ENCODE results near the gene CHCHD6.

The CHCHD6 gene

GRCh38 chr3:126948980-126949535 is 245.0 kb downstream of the CHCHD6 start:
- peaks cover 2% of the 10 kb centered on the region; the same call in 1 of the 2 replicates for H3K36me3 ChIP-seq (ENCODE audit: insufficient read depth, low read length)
- no peaks in the 10 kb centered on the region for H3K4me1 ChIP-seq (ENCODE audit: insufficient read depth, low read length)
- H3K9me3 ChIP-seq (ENCODE audit: control insufficient read depth, insufficient read depth, low read length): no peaks in the 10 kb centered on the region
- H3K9ac ChIP-seq (ENCODE audit: low read depth, low read length): no peak overlapping the region

DNA sequence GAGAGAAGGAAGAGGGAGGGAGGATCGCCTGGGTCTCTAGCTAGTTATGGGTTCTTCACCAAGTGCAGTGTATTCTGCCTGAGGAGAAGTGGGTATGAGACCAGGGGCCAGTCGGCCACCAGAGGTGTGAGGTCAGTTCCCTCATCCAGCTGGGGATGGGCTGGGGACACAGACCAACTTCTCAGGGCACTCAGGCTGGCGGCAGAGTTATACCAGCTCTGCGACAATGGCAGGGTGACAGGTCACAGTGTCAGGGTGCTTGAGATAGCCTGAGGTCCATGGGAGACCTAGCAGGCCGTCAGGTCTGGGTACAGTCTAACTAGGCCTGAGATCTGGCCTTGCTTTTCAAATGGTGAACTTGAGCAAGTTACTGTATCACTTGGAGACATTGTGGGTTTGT is 247.5 kb downstream of the CHCHD6 start:
- peaks cover 2% of the 10 kb centered on the region; the same call in 1 of the 2 replicates for H3K36me3 ChIP-seq (ENCODE audit: insufficient read depth, low read length)
- H3K9me3 ChIP-seq (ENCODE audit: control insufficient read depth, insufficient read depth, low read length): no peaks in the 10 kb centered on the region
- H3K9ac ChIP-seq (ENCODE audit: low read depth, low read length): no peak overlapping the region
- H3K4me1 ChIP-seq (ENCODE audit: insufficient read depth, low read length): no peaks in the 10 kb centered on the region

GRCh38 chr3:126952261-126952982 is 248.4 kb downstream of the CHCHD6 start:
- Histone ChIP-seq H3K36me3 (ENCODE audit: insufficient read depth, low read length) (peaks cover 2% of the 10 kb centered on the region; the same call in 1 of the 2 replicates), H3K4me1 (ENCODE audit: insufficient read depth, low read length) (no peaks in the 10 kb centered on the region), H3K9me3 (ENCODE audit: control insufficient read depth, insufficient read depth, low read length) (no peaks in the 10 kb centered on the region), H3K9ac (ENCODE audit: low read depth, low read length) (no peak overlapping the region)

GRCh38 chr3:126952983-126953660 is 249.1 kb downstream of the CHCHD6 start:
- H3K9me3 ChIP-seq (ENCODE audit: control insufficient read depth, insufficient read depth, low read length): no peaks in the 10 kb centered on the region

DNA sequence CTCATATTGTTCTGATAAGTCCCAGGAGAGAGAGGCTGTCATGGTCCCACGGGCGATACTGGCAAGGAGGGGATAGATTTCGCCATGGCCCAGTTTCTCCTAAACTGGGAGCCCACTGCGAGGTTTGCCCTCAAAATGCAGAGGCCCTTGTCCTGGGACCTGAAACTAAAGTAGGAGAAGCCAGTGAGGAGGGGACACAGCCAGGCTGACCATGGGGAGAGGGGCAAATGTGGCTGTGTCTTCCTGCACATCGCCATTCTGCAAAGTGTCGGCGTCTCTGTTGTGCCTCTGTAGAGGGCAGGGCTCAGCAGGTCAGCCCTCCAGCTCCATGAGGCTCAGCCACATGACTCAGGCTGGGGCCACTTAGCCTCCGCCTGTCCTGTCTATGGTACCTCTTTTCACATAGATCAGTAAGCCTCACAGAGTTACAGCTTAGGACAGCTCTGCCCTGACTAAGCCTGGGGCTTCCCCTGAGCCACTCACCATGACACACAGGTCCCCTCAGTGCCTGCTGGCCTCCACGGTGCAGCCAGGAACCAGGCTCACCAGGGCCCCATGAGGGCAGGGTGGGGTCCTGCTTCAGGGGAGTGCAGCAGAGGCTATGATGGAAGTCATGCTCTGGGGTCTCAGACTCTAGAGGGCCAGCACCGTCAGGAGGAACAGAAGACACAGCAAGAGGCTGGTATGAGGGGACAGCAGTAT is 250.3 kb downstream of the CHCHD6 start:
- Histone ChIP-seq H3K9me3 (ENCODE audit: control insufficient read depth, insufficient read depth, low read length) (no peaks in the 10 kb centered on the region), H3K4me1 (ENCODE audit: insufficient read depth, low read length) (no peaks in the 10 kb centered on the region), H3K9ac (ENCODE audit: low read depth, low read length) (no peak overlapping the region), H3K36me3 (ENCODE audit: insufficient read depth, low read length) (peaks cover 2% of the 10 kb centered on the region; the same call in 1 of the 2 replicates)

More at GRCh38 chr3:126952983-126953660, 249.1 kb downstream of the CHCHD6 start:
- H3K9ac ChIP-seq (ENCODE audit: low read depth, low read length): no peak overlapping the region
- peaks cover 2% of the 10 kb centered on the region; the same call in 1 of the 2 replicates for H3K36me3 ChIP-seq (ENCODE audit: insufficient read depth, low read length)
- H3K4me1 ChIP-seq (ENCODE audit: insufficient read depth, low read length): no peaks in the 10 kb centered on the region

GRCh38 chr3:126955004-126955790 is 251.2 kb downstream of the CHCHD6 start:
- Histone ChIP-seq H3K9me3 (ENCODE audit: control insufficient read depth, insufficient read depth, low read length) (no peaks in the 10 kb centered on the region), H3K4me1 (ENCODE audit: insufficient read depth, low read length) (peaks cover 4% of the 10 kb centered on the region; the same call in 1 of the 2 replicates), H3K9ac (ENCODE audit: low read depth, low read length) (no peak overlapping the region), H3K36me3 (ENCODE audit: insufficient read depth, low read length) (no peaks in the 10 kb centered on the region)

DNA sequence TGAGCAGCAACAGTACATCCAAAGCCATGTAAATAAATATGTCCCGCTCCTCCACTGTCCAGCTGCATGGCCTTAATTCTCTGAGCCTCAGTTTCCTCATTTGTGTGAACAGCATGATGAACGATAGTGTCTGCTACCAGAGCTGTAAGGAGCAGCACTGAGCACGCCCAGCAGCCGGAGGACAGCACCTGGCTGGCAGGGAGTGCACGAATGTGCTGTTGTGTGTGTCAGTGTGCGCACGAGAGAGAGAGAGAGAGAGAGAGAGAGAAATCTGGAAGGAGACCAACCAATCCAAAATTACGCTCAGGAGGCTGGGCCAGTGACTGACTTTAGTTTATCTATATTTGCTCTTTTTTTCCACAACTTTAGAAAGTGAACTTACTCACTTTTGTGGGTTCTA is 252.3 kb downstream of the CHCHD6 start:
- H3K9me3 ChIP-seq (ENCODE audit: control insufficient read depth, insufficient read depth, low read length): no peaks in the 10 kb centered on the region
- no peaks in the 10 kb centered on the region for H3K36me3 ChIP-seq (ENCODE audit: insufficient read depth, low read length)
- peaks cover 12% of the 10 kb centered on the region for H3K4me1 ChIP-seq (ENCODE audit: insufficient read depth, low read length)
- H3K9ac ChIP-seq (ENCODE audit: low read depth, low read length): no peak overlapping the region

- Histone ChIP-seq H3K9me3 (ENCODE audit: control insufficient read depth, insufficient read depth, low read length) (no peaks in the 10 kb centered on the region), H3K9ac (ENCODE audit: low read depth, low read length) (no peak overlapping the region), H3K36me3 (ENCODE audit: insufficient read depth, low read length) (no peaks in the 10 kb centered on the region), H3K4me1 (ENCODE audit: insufficient read depth, low read length) (peaks cover 14% of the 10 kb centered on the region)
These were observed 253.0 kb downstream of the CHCHD6 start for GRCh38 chr3:126956866-126957650.

GRCh38 chr3:126957776-126958637 is 254.0 kb downstream of the CHCHD6 start:
- Histone ChIP-seq H3K9me3 (ENCODE audit: control insufficient read depth, insufficient read depth, low read length) (no peaks in the 10 kb centered on the region), H3K36me3 (ENCODE audit: insufficient read depth, low read length) (no peaks in the 10 kb centered on the region), H3K9ac (ENCODE audit: low read depth, low read length) (no peak overlapping the region), H3K4me1 (ENCODE audit: insufficient read depth, low read length) (peaks cover 14% of the 10 kb centered on the region)

DNA sequence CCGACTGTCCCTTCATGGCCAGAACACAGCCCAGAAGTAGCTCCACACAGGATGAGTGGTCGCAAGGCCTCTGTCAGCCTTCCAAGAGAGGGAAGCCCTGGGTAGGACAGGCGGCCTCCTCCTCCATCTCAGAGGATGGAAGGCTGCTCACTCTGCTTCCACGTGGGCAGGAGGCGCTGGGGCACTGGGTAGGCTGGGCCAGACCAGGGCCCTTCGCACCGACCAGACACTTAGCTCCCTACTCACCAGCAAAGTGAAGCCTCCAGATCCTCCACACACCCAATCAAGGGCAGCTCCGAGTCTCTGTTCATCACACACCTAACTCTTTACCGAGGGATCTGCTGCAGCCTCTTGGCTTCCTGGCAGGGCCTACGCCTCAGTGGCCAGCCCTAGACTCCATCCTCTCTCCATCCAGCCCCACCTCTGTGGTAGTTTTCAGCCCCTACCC is 254.6 kb downstream of the CHCHD6 start:
- no peak overlapping the region for H3K9ac ChIP-seq (ENCODE audit: low read depth, low read length)
- H3K4me1 ChIP-seq (ENCODE audit: insufficient read depth, low read length): peaks cover 14% of the 10 kb centered on the region
- no peaks in the 10 kb centered on the region for H3K9me3 ChIP-seq (ENCODE audit: control insufficient read depth, insufficient read depth, low read length)
- H3K36me3 ChIP-seq (ENCODE audit: insufficient read depth, low read length): no peaks in the 10 kb centered on the region

GRCh38 chr3:126959136-126959920 is 255.3 kb downstream of the CHCHD6 start:
- Histone ChIP-seq H3K36me3 (ENCODE audit: insufficient read depth, low read length) (no peaks in the 10 kb centered on the region), H3K4me1 (ENCODE audit: insufficient read depth, low read length) (peaks cover 14% of the 10 kb centered on the region), H3K9ac (ENCODE audit: low read depth, low read length) (no peak overlapping the region), H3K9me3 (ENCODE audit: control insufficient read depth, insufficient read depth, low read length) (no peaks in the 10 kb centered on the region)
